ENCODE results near the gene CCDC92.

The CCDC92 gene

GRCh38 chr12:123965382-123965781, 7.2 kb downstream of the CCDC92 start (continued):
- no peak for TF ChIP-seq POU6F1 (CRISPR knock-in tag; IDR thresholded peaks at IDR 0.05; ENCODE audit: borderline replicate concordance, low read depth)
- TF ChIP-seq BACH2 (CRISPR knock-in tag; IDR thresholded peaks at IDR 0.05; ENCODE audit: borderline replicate concordance), result no peak
- no peak for TF ChIP-seq GLIS3 (CRISPR knock-in tag; IDR thresholded peaks at IDR 0.05)
- no peak for TF ChIP-seq ESRRG (CRISPR knock-in tag; IDR thresholded peaks at IDR 0.05)
- TF ChIP-seq ZNF8 (CRISPR knock-in tag; IDR thresholded peaks at IDR 0.05), result no peak
- TF ChIP-seq OSR1 (CRISPR knock-in tag; IDR thresholded peaks at IDR 0.05), result no peak
- TF ChIP-seq PPARA (CRISPR knock-in tag; IDR thresholded peaks at IDR 0.05; ENCODE audit: borderline replicate concordance), result no peak

GRCh38 chr12:123963821-123964220, 8.8 kb downstream of the CCDC92 start:
- TF ChIP-seq ZNF8 (CRISPR knock-in tag; IDR thresholded peaks at IDR 0.05) (no peak), PATZ1 (CRISPR knock-in tag; IDR thresholded peaks at IDR 0.05; ENCODE audit: borderline replicate concordance) (no peak), ZFP3 (CRISPR knock-in tag; IDR thresholded peaks at IDR 0.05) (no peak), RARB (CRISPR knock-in tag; IDR thresholded peaks at IDR 0.05) (no peak), ZNF70 (CRISPR knock-in tag; IDR thresholded peaks at IDR 0.05) (no peak), ZC3H10 (CRISPR knock-in tag; IDR thresholded peaks at IDR 0.05) (no peak)
- ATAC-seq, result no peak

GRCh38 chr12:123962513-123962912, 10.1 kb downstream of the CCDC92 start:
- TF ChIP-seq BACH2 (CRISPR knock-in tag; IDR thresholded peaks at IDR 0.05; ENCODE audit: borderline replicate concordance), result no peak
- TF ChIP-seq ARNTL (CRISPR knock-in tag; IDR thresholded peaks at IDR 0.05; ENCODE audit: borderline replicate concordance, low read depth), result no peak
- no peak for TF ChIP-seq PPARA (CRISPR knock-in tag; IDR thresholded peaks at IDR 0.05; ENCODE audit: borderline replicate concordance)
- TF ChIP-seq ZNF8 (CRISPR knock-in tag; IDR thresholded peaks at IDR 0.05), result no peak
- no peak for TF ChIP-seq ZC3H10 (CRISPR knock-in tag; IDR thresholded peaks at IDR 0.05)
- TF ChIP-seq ESRRG (CRISPR knock-in tag; IDR thresholded peaks at IDR 0.05), result no peak
- TF ChIP-seq POU6F1 (CRISPR knock-in tag; IDR thresholded peaks at IDR 0.05; ENCODE audit: borderline replicate concordance, low read depth), result no peak
- no peak for TF ChIP-seq CSRNP3 (CRISPR knock-in tag; IDR thresholded peaks at IDR 0.05)
- TF ChIP-seq TSHZ2 (CRISPR knock-in tag; IDR thresholded peaks at IDR 0.05), result no peak
- no peak for TF ChIP-seq GLIS3 (CRISPR knock-in tag; IDR thresholded peaks at IDR 0.05)
- no peak for TF ChIP-seq ISL1 (CRISPR knock-in tag; IDR thresholded peaks at IDR 0.05)
- TF ChIP-seq ZNF565 (CRISPR knock-in tag; conservative IDR thresholded peaks at IDR 0.05; ENCODE audit: low read depth), result no peak
- no peak for TF ChIP-seq RARB (CRISPR knock-in tag; IDR thresholded peaks at IDR 0.05)
- no peak for TF ChIP-seq CREB5 (CRISPR knock-in tag; IDR thresholded peaks at IDR 0.05; ENCODE audit: low read depth)
- TF ChIP-seq TCF4 (CRISPR knock-in tag; IDR thresholded peaks at IDR 0.05; ENCODE audit: borderline replicate concordance), result no peak
- TF ChIP-seq ZNF70 (CRISPR knock-in tag; IDR thresholded peaks at IDR 0.05), result no peak
- no peak for TF ChIP-seq OSR1 (CRISPR knock-in tag; IDR thresholded peaks at IDR 0.05)
- no peak for TF ChIP-seq ZFP30 (CRISPR knock-in tag; IDR thresholded peaks at IDR 0.05)
- no peak for ATAC-seq
